ENCODE data around the gene SLC9C2.

DNA sequence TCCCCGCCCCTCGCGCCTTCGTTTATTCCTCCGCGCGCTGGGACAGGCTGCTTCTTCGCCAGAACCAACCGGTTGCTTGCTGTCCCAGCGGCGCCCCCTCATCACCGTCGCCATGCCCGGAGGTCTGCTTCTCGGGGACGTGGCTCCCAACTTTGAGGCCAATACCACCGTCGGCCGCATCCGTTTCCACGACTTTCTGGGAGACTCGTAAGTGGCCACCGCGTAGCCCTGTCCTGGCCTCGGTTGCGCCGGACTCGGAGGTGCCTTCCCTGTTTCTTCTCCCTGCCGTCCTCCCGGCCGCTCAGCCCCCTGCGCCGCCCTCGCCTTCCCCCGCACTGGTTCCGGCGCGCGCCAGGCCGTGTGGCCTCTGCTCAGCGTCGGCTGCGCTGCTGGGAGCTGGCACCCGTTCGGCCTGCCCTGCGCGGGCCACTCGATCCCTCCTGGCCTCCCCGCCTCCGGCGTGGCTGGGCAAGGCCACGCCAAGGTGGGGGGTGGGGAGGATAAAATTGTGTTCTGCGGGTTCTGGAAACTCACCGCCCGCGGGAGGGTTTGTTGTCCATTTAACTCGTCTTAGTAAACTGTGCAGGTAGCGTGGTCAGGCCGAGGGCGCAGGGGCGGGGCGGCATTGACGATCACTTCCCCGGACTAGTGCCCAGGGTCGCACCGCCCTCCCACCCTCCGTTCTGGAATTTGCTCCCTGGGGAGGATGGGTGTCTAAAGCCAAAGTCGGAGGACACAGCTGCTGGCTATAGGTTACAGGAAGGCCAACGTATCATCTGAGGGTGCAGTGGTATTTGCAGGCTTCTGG, 125.4 kb downstream of the SLC9C2 start, which contains the start of gene PRDX6:
- TF ChIP-seq POLR2A (IDR thresholded peaks at IDR 0.05): peak; percentile 82 to 87
- no peak for TF ChIP-seq EP300 (IDR thresholded peaks at IDR 0.05)
- TF ChIP-seq, protein P1, sequence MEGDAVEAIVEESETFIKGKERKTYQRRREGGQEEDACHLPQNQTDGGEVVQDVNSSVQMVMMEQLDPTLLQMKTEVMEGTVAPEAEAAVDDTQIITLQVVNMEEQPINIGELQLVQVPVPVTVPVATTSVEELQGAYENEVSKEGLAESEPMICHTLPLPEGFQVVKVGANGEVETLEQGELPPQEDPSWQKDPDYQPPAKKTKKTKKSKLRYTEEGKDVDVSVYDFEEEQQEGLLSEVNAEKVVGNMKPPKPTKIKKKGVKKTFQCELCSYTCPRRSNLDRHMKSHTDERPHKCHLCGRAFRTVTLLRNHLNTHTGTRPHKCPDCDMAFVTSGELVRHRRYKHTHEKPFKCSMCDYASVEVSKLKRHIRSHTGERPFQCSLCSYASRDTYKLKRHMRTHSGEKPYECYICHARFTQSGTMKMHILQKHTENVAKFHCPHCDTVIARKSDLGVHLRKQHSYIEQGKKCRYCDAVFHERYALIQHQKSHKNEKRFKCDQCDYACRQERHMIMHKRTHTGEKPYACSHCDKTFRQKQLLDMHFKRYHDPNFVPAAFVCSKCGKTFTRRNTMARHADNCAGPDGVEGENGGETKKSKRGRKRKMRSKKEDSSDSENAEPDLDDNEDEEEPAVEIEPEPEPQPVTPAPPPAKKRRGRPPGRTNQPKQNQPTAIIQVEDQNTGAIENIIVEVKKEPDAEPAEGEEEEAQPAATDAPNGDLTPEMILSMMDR (IDR thresholded peaks at IDR 0.05): peak in 2 of 4 experiments; percentile 23 to 24
- TF ChIP-seq POLR2AphosphoS5 (IDR thresholded peaks at IDR 0.05): peak; percentile 98

Data from gastroesophageal sphincter (tissue), 3 donors.